Gastroesophageal sphincter (tissue), 3 donors: Measurements from ENCODE around the gene RHBDD3.

Source experiments
- EP300 ChIP-seq: sonication (generic); formaldehyde crosslinking; IDR thresholded peaks from one replicate; pipeline ENCODE4 v1.6.1; 2017; ENCODE audit warnings: antibody characterized with exemption, mild to moderate bottlenecking
- POLR2A ChIP-seq, 2 donors: fragments of 450-650 bp; IDR thresholded peaks; one replicate each; pipeline ENCODE4 v1.6.1; 2017; ENCODE audit warnings: antibody characterized with exemption in 2 of 2, mild to moderate bottlenecking in 2 of 2, moderate library complexity in 1 of 2
- POLR2AphosphoS5 ChIP-seq: sonication (generic); formaldehyde crosslinking; IDR thresholded peaks from one replicate; pipeline ENCODE4 v1.6.1; 2017; ENCODE audit warnings: antibody characterized with exemption
- TF ChIP-seq, protein P1 (sequence below), 4 experiments: fragments of 200-600 bp in 2 of 4; fragments of 450-650 bp in 2 of 4; sonication (generic) in 1 of 4; IDR thresholded peaks; one replicate each; pipeline ENCODE4 v1.5.1; 2017 to 2019; ENCODE audit warnings: antibody characterized with exemption in 4 of 4, mild to moderate bottlenecking in 2 of 4, moderate library complexity in 2 of 4

DNA sequence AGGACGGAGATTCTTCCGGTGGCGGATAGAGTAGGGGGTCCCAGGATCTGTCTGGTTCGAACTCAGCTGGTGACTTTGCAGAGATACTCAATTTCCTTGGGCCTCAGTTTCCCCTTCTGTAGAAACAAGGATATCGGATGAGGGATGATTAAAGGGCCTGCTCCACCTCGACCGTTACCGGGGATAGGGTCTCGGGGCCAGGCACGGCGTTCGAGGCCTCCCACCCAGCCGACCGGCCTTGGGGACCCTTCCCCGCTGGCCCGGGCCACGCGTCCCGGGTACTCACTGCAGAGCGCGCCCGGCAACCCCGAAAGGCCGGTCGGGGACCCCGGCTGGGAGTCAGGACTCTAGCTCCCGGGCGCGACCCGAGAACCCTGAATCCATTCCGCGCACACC is 321 bp downstream of the RHBDD3 start:
- TF ChIP-seq, protein P1, sequence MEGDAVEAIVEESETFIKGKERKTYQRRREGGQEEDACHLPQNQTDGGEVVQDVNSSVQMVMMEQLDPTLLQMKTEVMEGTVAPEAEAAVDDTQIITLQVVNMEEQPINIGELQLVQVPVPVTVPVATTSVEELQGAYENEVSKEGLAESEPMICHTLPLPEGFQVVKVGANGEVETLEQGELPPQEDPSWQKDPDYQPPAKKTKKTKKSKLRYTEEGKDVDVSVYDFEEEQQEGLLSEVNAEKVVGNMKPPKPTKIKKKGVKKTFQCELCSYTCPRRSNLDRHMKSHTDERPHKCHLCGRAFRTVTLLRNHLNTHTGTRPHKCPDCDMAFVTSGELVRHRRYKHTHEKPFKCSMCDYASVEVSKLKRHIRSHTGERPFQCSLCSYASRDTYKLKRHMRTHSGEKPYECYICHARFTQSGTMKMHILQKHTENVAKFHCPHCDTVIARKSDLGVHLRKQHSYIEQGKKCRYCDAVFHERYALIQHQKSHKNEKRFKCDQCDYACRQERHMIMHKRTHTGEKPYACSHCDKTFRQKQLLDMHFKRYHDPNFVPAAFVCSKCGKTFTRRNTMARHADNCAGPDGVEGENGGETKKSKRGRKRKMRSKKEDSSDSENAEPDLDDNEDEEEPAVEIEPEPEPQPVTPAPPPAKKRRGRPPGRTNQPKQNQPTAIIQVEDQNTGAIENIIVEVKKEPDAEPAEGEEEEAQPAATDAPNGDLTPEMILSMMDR (IDR thresholded peaks at IDR 0.05): peak in 1 of 4 experiments; percentile 5
- TF ChIP-seq POLR2A (IDR thresholded peaks at IDR 0.05) (peak in 1 of 2 donors; percentile 29), EP300 (no peak), POLR2AphosphoS5 (no peak)
